GM12878 (cell line): ENCODE results near the gene ACSL3. TPM values are rescaled to one million over a fixed set of nuclear protein-coding genes. Genes with fewer than 3 reads are reported as not detected.

Experiments
- ATAC-seq: fragments of 200-7000 bp; cut with Tn5 transposase; 3 replicates; pipeline ENCODE4 v1.9.1; 2020; ENCODE audit warnings: mild to moderate bottlenecking, moderate library complexity
- BruUV-seq: library from RNA; stranded (reverse); fragments of 400-500 nt; replicated peaks from 2 replicates; lab custom pipeline; 2021; lab: Mats Ljungman, UMichigan
- CTCF ChIA-PET: fragments of 300-600 bp; sonication (Branson Sonifier 250); formaldehyde crosslinking; extraction: SDS; loops from one replicate; lab custom pipeline; 2021; ENCODE audit warnings: inconsistent platforms; lab: Yijun Ruan, JAX
- POLR2A ChIA-PET: fragments of 350-600 bp; formaldehyde crosslinking; extraction: SDS; loops from one replicate; lab custom pipeline; 2021; ENCODE audit warnings: inconsistent platforms; lab: Charles Lee
- RAD21 ChIA-PET: fragments of 300-600 bp; sonication (Branson Sonifier 250); formaldehyde crosslinking; loops from one replicate; lab custom pipeline; 2023; ENCODE audit warnings: antibody characterized with exemption; ENCODE audit not compliant: unreplicated experiment; lab: Charles Lee
- SMC1A ChIA-PET: fragments of 300-600 bp; sonication (Branson Sonifier 250); formaldehyde crosslinking; loops from one replicate; lab custom pipeline; 2023; ENCODE audit not compliant: unreplicated experiment, uncharacterized antibody; lab: Charles Lee
- DNase-seq: peaks from one replicate; pipeline ENCODE4 v3.0.0-alpha.2; 2011; ENCODE audit warnings: low read depth, low spot score
- FAIRE-seq: peaks from 3 replicates; lab custom pipeline; 2011; peaks lifted over from hg19 to GRCh38; lab: Jason Lieb, UNC
- H2AFZ ChIP-seq: 2 replicates; pipeline ENCODE4 v1.6.0; 2011; ENCODE audit warnings: low read depth, low read length, control low read depth; ENCODE audit not compliant: control insufficient read depth
- H3K27ac ChIP-seq: 2 replicates; pipeline ENCODE4 v1.5.1; 2011; ENCODE audit warnings: control low read depth; ENCODE audit not compliant: control insufficient read depth, insufficient read depth
- H3K27me3 ChIP-seq, 2 experiments: replicated peaks in 1 of 2; 2 replicates each; pipeline versions ENCODE4 v1.6.0 to v1.6.1; 2011; ENCODE audit warnings: low read length in 1 of 2; ENCODE audit not compliant: control insufficient read depth in 2 of 2, insufficient read depth in 2 of 2
- H3K36me3 ChIP-seq, 2 experiments: 2 replicates each; pipeline ENCODE4 v1.5.1; 2011; ENCODE audit warnings: low read length in 1 of 2; ENCODE audit not compliant: control insufficient read depth in 2 of 2, insufficient read depth in 2 of 2
- H3K4me1 ChIP-seq: 2 replicates; pipeline ENCODE4 v1.6.1; 2011; ENCODE audit warnings: mild to moderate bottlenecking, low read length, moderate library complexity, mixed read lengths; ENCODE audit not compliant: control insufficient read depth, insufficient read depth
- H3K4me2 ChIP-seq: 2 replicates; pipeline ENCODE4 v1.6.0; 2011; ENCODE audit warnings: control low read depth; ENCODE audit not compliant: control insufficient read depth, insufficient read depth
- H3K4me3 ChIP-seq: fragments of 200-600 bp; sonication (generic); 2 replicates; pipeline ENCODE4 v1.5.1; 2016
- H3K79me2 ChIP-seq: 2 replicates; pipeline ENCODE4 v1.6.0; 2011; ENCODE audit warnings: low read length; ENCODE audit not compliant: control insufficient read depth, insufficient read depth
- H3K9ac ChIP-seq: 2 replicates; pipeline ENCODE4 v1.8.0; 2011; ENCODE audit warnings: low read length, control low read depth, mixed read lengths; ENCODE audit not compliant: control insufficient read depth, insufficient read depth
- H3K9me3 ChIP-seq: replicated peaks from 3 replicates; pipeline ENCODE4 v1.5.1; 2011; ENCODE audit warnings: mild to moderate bottlenecking, low read length; ENCODE audit not compliant: control insufficient read depth, insufficient read depth
- H4K20me1 ChIP-seq: 2 replicates; pipeline ENCODE4 v1.6.0; 2011; ENCODE audit not compliant: control insufficient read depth, insufficient read depth
- CBX5 ChIP-seq: sonication (generic); IDR thresholded peaks from 2 replicates; pipeline ENCODE4 v1.6.1; 2016; ENCODE audit warnings: low read depth, moderate library complexity, mild to moderate bottlenecking, inconsistent platforms
- EGR1 ChIP-seq, 2 experiments: IDR thresholded peaks; 1 replicate in 1 of 2; 2 replicates in 1 of 2; pipeline ENCODE4 v1.6.1; 2011 to 2012; ENCODE audit warnings: low read depth in 2 of 2, low read length in 2 of 2, borderline replicate concordance in 1 of 2, mild to moderate bottlenecking in 1 of 2, moderate library complexity in 1 of 2
- JUND ChIP-seq: IDR thresholded peaks from 2 replicates; pipeline ENCODE4 v1.6.1; 2012; ENCODE audit warnings: low read depth, mild to moderate bottlenecking, low read length, improper control_type of control experiment, moderate library complexity
- NFIC ChIP-seq: IDR thresholded peaks from 2 replicates; pipeline ENCODE4 v1.6.1; 2012; ENCODE audit warnings: low read depth, mild to moderate bottlenecking, inconsistent platforms, low read length, moderate library complexity
- NFXL1 ChIP-seq: fragments of 450-650 bp; IDR thresholded peaks from 2 replicates; pipeline ENCODE4 v1.6.1; 2017; ENCODE audit warnings: antibody characterized with exemption, mild to moderate bottlenecking, borderline replicate concordance
- NFYA ChIP-seq: IDR thresholded peaks from 2 replicates; pipeline ENCODE4 v1.6.1; 2011; ENCODE audit warnings: low read depth, mild to moderate bottlenecking, low read length, improper control_type of control experiment, borderline replicate concordance
- SREBF2 ChIP-seq: IDR thresholded peaks from 2 replicates; pipeline ENCODE4 v1.6.1; 2012; ENCODE audit warnings: mild to moderate bottlenecking, low read length
- ZBED1 ChIP-seq: IDR thresholded peaks from 2 replicates; pipeline ENCODE4 v1.6.1; 2016; ENCODE audit warnings: borderline replicate concordance
- ZSCAN29 ChIP-seq: fragments of 450-650 bp; IDR thresholded peaks from 2 replicates; pipeline ENCODE4 v1.6.1; 2017; ENCODE audit warnings: mild to moderate bottlenecking, moderate library complexity
- WGBS: methylation state at CpG from one replicate; pipeline ENCODE4 v1.1.6; 2016; ENCODE audit warnings: low lambda C conversion rate; ENCODE audit not compliant: insufficient replicate concordance, insufficient coverage; ENCODE audit errors: missing lambda C conversion rate; 5-methylcytosine and 5-hydroxymethylcytosine counted together
- in situ Hi-C: fragments of 300-500 bp; cut with MboI; formaldehyde crosslinking; loops from 9 replicates; pipeline ENCODE4 v1.14.3; 2018; ENCODE audit warnings: mixed read lengths
- intact Hi-C: fragments of 100-400 bp; cut with micrococcal nuclease; formaldehyde crosslinking; loops from one replicate; pipeline ENCODE4 v1.14.2; 2022; ENCODE audit not compliant: unreplicated experiment
- polyA plus RNA-seq, 11 experiments: library from polyadenylated mRNA; depleted of rRNA in 4 of 11; unstranded in 6 of 11; stranded (reverse) in 5 of 11; fragments of >200 nt; fragmentation: Nextera tagmentation in 4 of 11; fragmentation: Illumina TruSeq in 1 of 11; extraction: Ambion mirVana in 4 of 11; extraction: Trizol in 1 of 11; gene quantifications; 1 replicate in 1 of 11; 2 replicates in 10 of 11; pipeline versions ENCODE4 v1.2.1 to v1.2.3, GENCODE V29; 2011 to 2016; ENCODE audit warnings: inconsistent platforms in 2 of 11, missing spikeins in 2 of 11, low read depth in 1 of 11
- total RNA-seq, 4 experiments: library from RNA; depleted of rRNA in 3 of 4; stranded (reverse); fragments of >200 nt in 3 of 4; fragmentation: Illumina TruSeq in 1 of 4; extraction: Trizol in 1 of 4; gene quantifications; 2 replicates each; pipeline versions ENCODE4 v1.2.1 to v1.2.3, GENCODE V29; 2013 to 2021
- TF ChIP-seq, protein P1 (sequence below): IDR thresholded peaks from 2 replicates; pipeline ENCODE4 v1.6.1; 2011; ENCODE audit warnings: low read depth, low read length, improper control_type of control experiment, borderline replicate concordance
- TF ChIP-seq, protein P2 (sequence below), 3 experiments: IDR thresholded peaks in 2 of 3; conservative IDR thresholded peaks in 1 of 3; 2 replicates each; pipeline ENCODE4 v1.5.1; 2011; ENCODE audit warnings: low read depth in 3 of 3, low read length in 3 of 3, mild to moderate bottlenecking in 3 of 3, control low read depth in 2 of 3, moderate library complexity in 2 of 3, inconsistent platforms in 1 of 3, mixed read lengths in 1 of 3; ENCODE audit not compliant: control insufficient read depth in 2 of 3, insufficient read depth in 1 of 3; ENCODE audit errors: extremely low read depth in 1 of 3
- TF ChIP-seq, protein P3 (sequence below): IDR thresholded peaks from 2 replicates; pipeline ENCODE4 v1.6.1; 2011; ENCODE audit warnings: borderline replicate concordance, low read depth, mild to moderate bottlenecking, moderate library complexity, mixed read lengths, low read length; ENCODE audit not compliant: insufficient read depth; ENCODE audit errors: extremely low read length
- TF ChIP-seq, protein P4 (sequence below): IDR thresholded peaks from 2 replicates; pipeline ENCODE4 v1.6.1; 2011; ENCODE audit warnings: mild to moderate bottlenecking, low read depth, low read length, moderate library complexity; ENCODE audit not compliant: insufficient replicate concordance
- TF ChIP-seq, protein P5 (sequence below): IDR thresholded peaks from 2 replicates; pipeline ENCODE4 v1.6.1; 2012; ENCODE audit warnings: low read length, inconsistent platforms

Gene ACSL3
- total and polyA plus RNA-seq, 10 of the 15 experiments (the other 5 are each of a cell fraction or from before 2014, with no cell fraction given): 15.6 to 83.9 (median 56.7) TPM

DNA sequence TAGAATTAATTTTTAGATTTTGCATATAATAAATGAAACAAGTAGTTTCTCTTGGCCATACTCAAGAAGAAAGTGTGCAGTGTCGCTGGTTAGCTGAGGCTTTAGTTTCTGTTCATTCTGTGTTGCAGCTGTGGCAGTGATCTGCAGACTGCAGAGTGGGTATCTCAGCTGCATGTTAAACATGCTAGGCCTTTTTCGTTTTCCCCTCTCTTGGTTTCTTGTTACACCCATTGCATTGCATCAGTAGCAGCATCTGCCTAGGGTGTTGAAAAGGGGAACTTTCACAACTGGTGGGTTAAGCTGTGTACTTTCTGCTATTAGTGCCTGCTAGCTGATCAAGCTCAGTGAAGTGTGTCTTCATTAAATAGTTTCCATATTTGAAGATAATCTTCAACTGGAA lies 51.3 kb downstream of the ACSL3 start:
- BruUV-seq: no TSS peak
- ChIA-PET SMC1A (interaction anchor here (0.9 to 3.6 kb wide), 23 partner anchors 9 to 261 kb away, joined by 3 to 26 read pairs (median 4); no protein-coding TSS in a partner anchor), RAD21 (interaction anchor here (0.6 to 3.9 kb wide), 18 partner anchors 9 to 594 kb away, joined by 3 to 42 read pairs (median 4); partner anchors contain the start of gene FARSB), CTCF (interaction anchor here (0.8 to 3.4 kb wide), 26 partner anchors 9 to 1609 kb away, joined by 3 to 41 read pairs (median 4); no protein-coding TSS in a partner anchor), POLR2A (interaction anchor here (0.5 to 2.7 kb wide), 4 partner anchors 40 to 1604 kb away, joined by 3 to 30 read pairs (median 4); partner anchors contain the start of gene ACSL3)
- ATAC-seq: peak; percentile 96
- Histone ChIP-seq H3K4me3 (peak overlapping the region; percentile 44; the same call in 1 of the 2 replicates), H3K9ac (peak overlapping the region; percentile 74), H3K9me3 (no peaks in the 10 kb centered on the region), H3K4me2 (peak overlapping the region; percentile 99), H3K4me1 (peaks cover 23% of the 10 kb centered on the region), H3K27me3 (no peaks in the 10 kb centered on the region), H3K79me2 (peaks cover 23% of the 10 kb centered on the region), H4K20me1 (no peaks in the 10 kb centered on the region), H3K27ac (peak overlapping the region; percentile 96), H3K36me3 (peaks cover 3 to 13% of the 10 kb centered on the region in 2 experiments), H2AFZ (no peak overlapping the region)
- FAIRE-seq: peak; percentile 98
- 0% methylated on average over 2 of the region's 2 CpGs for WGBS
- peak; percentile 92 for DNase-seq
- in situ Hi-C loops (loop anchor here (25.0 kb wide), 1 partner anchor 600 kb away; a partner anchor contains a TSS), intact Hi-C loops (loop anchor here (2.0 kb wide), 2 partner anchors 27 to 51 kb away; partner anchors contain the start of gene ACSL3)
- peak; percentile 53; the same call in 1 of the 2 replicates for TF ChIP-seq ZBED1
- TF ChIP-seq, protein P1, sequence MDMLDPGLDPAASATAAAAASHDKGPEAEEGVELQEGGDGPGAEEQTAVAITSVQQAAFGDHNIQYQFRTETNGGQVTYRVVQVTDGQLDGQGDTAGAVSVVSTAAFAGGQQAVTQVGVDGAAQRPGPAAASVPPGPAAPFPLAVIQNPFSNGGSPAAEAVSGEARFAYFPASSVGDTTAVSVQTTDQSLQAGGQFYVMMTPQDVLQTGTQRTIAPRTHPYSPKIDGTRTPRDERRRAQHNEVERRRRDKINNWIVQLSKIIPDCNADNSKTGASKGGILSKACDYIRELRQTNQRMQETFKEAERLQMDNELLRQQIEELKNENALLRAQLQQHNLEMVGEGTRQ: no peak
- TF ChIP-seq, protein P2, sequence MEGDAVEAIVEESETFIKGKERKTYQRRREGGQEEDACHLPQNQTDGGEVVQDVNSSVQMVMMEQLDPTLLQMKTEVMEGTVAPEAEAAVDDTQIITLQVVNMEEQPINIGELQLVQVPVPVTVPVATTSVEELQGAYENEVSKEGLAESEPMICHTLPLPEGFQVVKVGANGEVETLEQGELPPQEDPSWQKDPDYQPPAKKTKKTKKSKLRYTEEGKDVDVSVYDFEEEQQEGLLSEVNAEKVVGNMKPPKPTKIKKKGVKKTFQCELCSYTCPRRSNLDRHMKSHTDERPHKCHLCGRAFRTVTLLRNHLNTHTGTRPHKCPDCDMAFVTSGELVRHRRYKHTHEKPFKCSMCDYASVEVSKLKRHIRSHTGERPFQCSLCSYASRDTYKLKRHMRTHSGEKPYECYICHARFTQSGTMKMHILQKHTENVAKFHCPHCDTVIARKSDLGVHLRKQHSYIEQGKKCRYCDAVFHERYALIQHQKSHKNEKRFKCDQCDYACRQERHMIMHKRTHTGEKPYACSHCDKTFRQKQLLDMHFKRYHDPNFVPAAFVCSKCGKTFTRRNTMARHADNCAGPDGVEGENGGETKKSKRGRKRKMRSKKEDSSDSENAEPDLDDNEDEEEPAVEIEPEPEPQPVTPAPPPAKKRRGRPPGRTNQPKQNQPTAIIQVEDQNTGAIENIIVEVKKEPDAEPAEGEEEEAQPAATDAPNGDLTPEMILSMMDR (IDR thresholded peaks at IDR 0.05 in 2 of 3, conservative IDR thresholded peaks at IDR 0.05 in 1 of 3; ENCODE audit: control insufficient read depth in 2 of 3, extremely low read depth in 1 of 3, insufficient read depth in 1 of 3, low read depth in 3 of 3, low read length in 3 of 3): no peak
- TF ChIP-seq SREBF2: no peak
- no peak for TF ChIP-seq EGR1 (IDR thresholded peaks at IDR 0.05; ENCODE audit: borderline replicate concordance in 1 of 2, low read depth in 2 of 2, low read length in 2 of 2)
- no peak for TF ChIP-seq NFXL1
- TF ChIP-seq, protein P3, sequence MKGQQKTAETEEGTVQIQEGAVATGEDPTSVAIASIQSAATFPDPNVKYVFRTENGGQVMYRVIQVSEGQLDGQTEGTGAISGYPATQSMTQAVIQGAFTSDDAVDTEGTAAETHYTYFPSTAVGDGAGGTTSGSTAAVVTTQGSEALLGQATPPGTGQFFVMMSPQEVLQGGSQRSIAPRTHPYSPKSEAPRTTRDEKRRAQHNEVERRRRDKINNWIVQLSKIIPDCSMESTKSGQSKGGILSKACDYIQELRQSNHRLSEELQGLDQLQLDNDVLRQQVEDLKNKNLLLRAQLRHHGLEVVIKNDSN: no peak
- TF ChIP-seq, protein P4, sequence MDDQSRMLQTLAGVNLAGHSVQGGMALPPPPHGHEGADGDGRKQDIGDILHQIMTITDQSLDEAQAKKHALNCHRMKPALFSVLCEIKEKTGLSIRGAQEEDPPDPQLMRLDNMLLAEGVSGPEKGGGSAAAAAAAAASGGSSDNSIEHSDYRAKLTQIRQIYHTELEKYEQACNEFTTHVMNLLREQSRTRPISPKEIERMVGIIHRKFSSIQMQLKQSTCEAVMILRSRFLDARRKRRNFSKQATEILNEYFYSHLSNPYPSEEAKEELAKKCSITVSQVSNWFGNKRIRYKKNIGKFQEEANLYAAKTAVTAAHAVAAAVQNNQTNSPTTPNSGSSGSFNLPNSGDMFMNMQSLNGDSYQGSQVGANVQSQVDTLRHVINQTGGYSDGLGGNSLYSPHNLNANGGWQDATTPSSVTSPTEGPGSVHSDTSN: no peak
- peak; percentile 74; the same call in 1 of the 2 replicates for TF ChIP-seq CBX5
- TF ChIP-seq, protein P5, sequence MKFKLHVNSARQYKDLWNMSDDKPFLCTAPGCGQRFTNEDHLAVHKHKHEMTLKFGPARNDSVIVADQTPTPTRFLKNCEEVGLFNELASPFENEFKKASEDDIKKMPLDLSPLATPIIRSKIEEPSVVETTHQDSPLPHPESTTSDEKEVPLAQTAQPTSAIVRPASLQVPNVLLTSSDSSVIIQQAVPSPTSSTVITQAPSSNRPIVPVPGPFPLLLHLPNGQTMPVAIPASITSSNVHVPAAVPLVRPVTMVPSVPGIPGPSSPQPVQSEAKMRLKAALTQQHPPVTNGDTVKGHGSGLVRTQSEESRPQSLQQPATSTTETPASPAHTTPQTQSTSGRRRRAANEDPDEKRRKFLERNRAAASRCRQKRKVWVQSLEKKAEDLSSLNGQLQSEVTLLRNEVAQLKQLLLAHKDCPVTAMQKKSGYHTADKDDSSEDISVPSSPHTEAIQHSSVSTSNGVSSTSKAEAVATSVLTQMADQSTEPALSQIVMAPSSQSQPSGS: peak; percentile 40; the same call in 1 of the 2 replicates
- TF ChIP-seq ZSCAN29: no peak
- TF ChIP-seq NFIC: peak; percentile 62; the same call in 1 of the 2 replicates
- TF ChIP-seq NFYA: no peak
- TF ChIP-seq JUND: no peak
